Thyroid gland (tissue), 4 donors: Measurements from ENCODE around the gene DCDC2B.

Experiments used
- CTCF ChIP-seq, 6 experiments: fragments of 200-600 bp in 3 of 6; fragments of 450-650 bp in 3 of 6; sonication (generic) in 3 of 6; IDR thresholded peaks; one replicate each; pipeline ENCODE4 v1.5.1; 2016 to 2019; ENCODE audit warnings: antibody characterized with exemption in 6 of 6, mild to moderate bottlenecking in 2 of 6, inconsistent platforms in 1 of 6, moderate library complexity in 1 of 6
- POLR2A ChIP-seq, 2 donors: fragments of 450-650 bp; IDR thresholded peaks; one replicate each; pipeline ENCODE4 v1.6.1; 2017; ENCODE audit warnings: antibody characterized with exemption in 2 of 2, mild to moderate bottlenecking in 2 of 2, moderate library complexity in 1 of 2

- TF ChIP-seq CTCF (IDR thresholded peaks at IDR 0.05), result no peak
- TF ChIP-seq POLR2A (IDR thresholded peaks at IDR 0.05), result no peak
Measured at GRCh38 chr1:32239790-32240139, 30.9 kb downstream of the DCDC2B start.
